ENCODE data around the gene COPZ1. TPM values are rescaled to one million over a fixed set of nuclear protein-coding genes. Genes with fewer than 3 reads are reported as not detected.

Gene COPZ1
- total RNA-seq, 1 experiment from 2014 or later, result 104 TPM

GRCh38 chr12:54352022-54352531 is 27.1 kb downstream of the COPZ1 start:
- H3K9me3 Mint-ChIP-seq, result no peaks in the 10 kb centered on the region
- no peak overlapping the region for H4K8ac ChIP-seq (replicated peaks; ENCODE audit: insufficient read length, low read depth, low read length)
- H4K5ac ChIP-seq (ENCODE audit: insufficient read length, low read depth, low read length), result no peak overlapping the region
- peak overlapping the region; percentile 71 to 88 for H3K4me3 Mint-ChIP-seq
- H3K36me3 Mint-ChIP-seq (ENCODE audit: insufficient read depth in 1 of 3, low read depth in 3 of 3), result peaks cover 21 to 35% (median 32%) of the 10 kb centered on the region in 3 experiments
- H2BK120ac ChIP-seq (ENCODE audit: low read depth, low read length, poor library complexity, severe bottlenecking), result no peak overlapping the region
- H2BK15ac ChIP-seq (ENCODE audit: low read depth, low read length), result no peak overlapping the region
- H2BK20ac ChIP-seq (ENCODE audit: low read depth, low read length, poor library complexity, severe bottlenecking), result no peak overlapping the region
- H3K79me1 ChIP-seq (ENCODE audit: insufficient read depth, low read depth, low read length, poor library complexity, severe bottlenecking), result no peaks in the 10 kb centered on the region
- no peak overlapping the region for H2BK12ac ChIP-seq (ENCODE audit: insufficient read length, low read depth, low read length)
- H3T11ph ChIP-seq (ENCODE audit: low read length), result no peak overlapping the region
- no peaks in the 10 kb centered on the region for H4K20me1 ChIP-seq (ENCODE audit: control insufficient read depth, insufficient read depth, insufficient read length)
- peaks cover 49 to 55% of the 10 kb centered on the region in 2 experiments for H3K4me1 Mint-ChIP-seq
- peak overlapping the region; percentile 28 for H3K18ac ChIP-seq (ENCODE audit: insufficient read length, low read depth, low read length)
- peak overlapping the region; percentile 93 to 97 (median 97) for H3K27ac Mint-ChIP-seq
- no peak overlapping the region for H3K27ac ChIP-seq (ENCODE audit: insufficient read length, low read depth, low read length)
- peaks cover 18% of the 10 kb centered on the region for H3K4me1 ChIP-seq (ENCODE audit: insufficient read depth, low read length)
- H3K27me3 ChIP-seq (ENCODE audit: insufficient read depth, low read length), result no peaks in the 10 kb centered on the region
- H3K4ac ChIP-seq (ENCODE audit: low read depth, low read length), result no peak overlapping the region
- no peak overlapping the region for H4K91ac ChIP-seq (ENCODE audit: insufficient read length, low read depth, low read length)
- H3K14ac ChIP-seq (ENCODE audit: insufficient read depth, low read length), result no peak overlapping the region; the same call in 1 of the 2 replicates
- no peaks in the 10 kb centered on the region for H3K9me3 ChIP-seq (ENCODE audit: control insufficient read depth, low read depth, low read length)
- H2AK5ac ChIP-seq (ENCODE audit: insufficient read length, low read length), result no peak overlapping the region
- H2BK5ac ChIP-seq (ENCODE audit: insufficient read length, low read length), result no peak overlapping the region
- no peaks in the 10 kb centered on the region for H3K79me2 ChIP-seq (ENCODE audit: insufficient read depth, low read length)
- H3K56ac ChIP-seq (ENCODE audit: insufficient read length, low read depth, low read length), result no peak overlapping the region
- no peak overlapping the region for H2AFZ ChIP-seq (ENCODE audit: low read length)
- no peak overlapping the region for H3K23ac ChIP-seq (ENCODE audit: insufficient read length, low read depth, low read length)
- no CpG with 5 or more reads among the region's 21 CpGs for WGBS (ENCODE audit: extremely low coverage, insufficient read length, low lambda C conversion rate)
- H3K4me2 ChIP-seq (ENCODE audit: insufficient read depth, insufficient read length, low read length), result peak overlapping the region; percentile 65
- peaks cover 8% of the 10 kb centered on the region for H3K23me2 ChIP-seq (ENCODE audit: insufficient read length, low read depth, low read length, poor library complexity, severe bottlenecking)
- H3K27me3 Mint-ChIP-seq (ENCODE audit: low read depth), result peaks cover 24% of the 10 kb centered on the region
- peak; percentile 81 for DNase-seq
- no peak overlapping the region for H3K9ac ChIP-seq (ENCODE audit: extremely low read depth, insufficient read length, low read length)
- TF ChIP-seq CTCF (conservative IDR thresholded peaks at IDR 0.05), result no peak

Measured in H9 (cell line).